Measurements from ENCODE around the gene MYO1G.

DNA sequence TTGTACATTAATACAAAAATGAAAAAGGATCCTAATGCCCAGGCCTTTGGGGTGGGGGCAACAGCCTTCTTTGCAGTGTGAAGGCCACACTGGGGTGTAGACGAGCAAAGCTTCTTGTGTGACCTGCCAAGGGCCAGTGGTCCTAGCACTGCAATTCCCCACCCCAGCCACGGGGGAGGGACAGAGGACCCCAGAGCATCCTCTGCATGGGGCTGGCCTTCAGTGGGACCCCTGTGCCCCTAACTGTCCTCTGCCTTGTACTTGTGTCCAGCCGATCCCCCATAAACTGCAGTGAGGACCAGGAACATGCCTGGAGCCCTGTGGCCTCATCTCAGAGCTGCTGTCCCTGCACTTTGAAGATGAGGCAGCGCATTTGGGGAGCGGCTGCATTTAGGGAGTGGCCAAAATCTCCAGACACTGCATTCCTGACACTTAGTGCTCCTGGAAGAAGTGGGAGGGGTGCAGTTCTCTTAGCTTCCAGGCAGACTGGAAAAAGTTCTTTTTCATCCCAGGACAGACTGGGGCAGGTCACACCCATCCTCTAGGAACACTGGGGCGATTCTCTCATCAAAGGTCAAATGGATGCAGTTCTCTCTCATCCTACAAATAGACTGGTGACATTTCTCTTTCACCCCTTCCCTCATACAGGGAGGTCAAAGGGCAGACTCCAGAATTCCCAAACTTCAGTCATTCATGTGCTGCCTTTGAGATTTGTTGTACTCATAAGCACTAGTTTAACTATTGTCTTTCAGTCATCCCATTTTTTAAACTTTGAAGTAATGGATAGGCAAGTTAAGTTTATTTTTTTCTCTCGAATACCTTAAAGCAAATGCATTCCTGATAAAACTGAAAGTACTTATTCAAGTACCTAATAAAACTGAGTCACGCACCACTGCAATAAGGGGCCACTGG, 922 bp upstream of the MYO1G start:
- TF ChIP-seq, protein P1, sequence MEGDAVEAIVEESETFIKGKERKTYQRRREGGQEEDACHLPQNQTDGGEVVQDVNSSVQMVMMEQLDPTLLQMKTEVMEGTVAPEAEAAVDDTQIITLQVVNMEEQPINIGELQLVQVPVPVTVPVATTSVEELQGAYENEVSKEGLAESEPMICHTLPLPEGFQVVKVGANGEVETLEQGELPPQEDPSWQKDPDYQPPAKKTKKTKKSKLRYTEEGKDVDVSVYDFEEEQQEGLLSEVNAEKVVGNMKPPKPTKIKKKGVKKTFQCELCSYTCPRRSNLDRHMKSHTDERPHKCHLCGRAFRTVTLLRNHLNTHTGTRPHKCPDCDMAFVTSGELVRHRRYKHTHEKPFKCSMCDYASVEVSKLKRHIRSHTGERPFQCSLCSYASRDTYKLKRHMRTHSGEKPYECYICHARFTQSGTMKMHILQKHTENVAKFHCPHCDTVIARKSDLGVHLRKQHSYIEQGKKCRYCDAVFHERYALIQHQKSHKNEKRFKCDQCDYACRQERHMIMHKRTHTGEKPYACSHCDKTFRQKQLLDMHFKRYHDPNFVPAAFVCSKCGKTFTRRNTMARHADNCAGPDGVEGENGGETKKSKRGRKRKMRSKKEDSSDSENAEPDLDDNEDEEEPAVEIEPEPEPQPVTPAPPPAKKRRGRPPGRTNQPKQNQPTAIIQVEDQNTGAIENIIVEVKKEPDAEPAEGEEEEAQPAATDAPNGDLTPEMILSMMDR (IDR thresholded peaks at IDR 0.05), result no peak
- no peak for TF ChIP-seq POLR2A (IDR thresholded peaks at IDR 0.05)

All from esophagus squamous epithelium (tissue), 4 donors.